Activated CD8-positive, alpha-beta T cell treated with anti-CD3 and anti-CD28 coated beads, Interleukin-2, amount 10 ng/mL, durations not matched to agents 7 days and 5 days (primary cell): ENCODE measurements around the gene ANK2. TPM values are rescaled to one million over a fixed set of nuclear protein-coding genes. Genes with fewer than 3 reads are reported as not detected.

Source experiments
- ATAC-seq: fragments of 150-1000 bp; cut with Tn5 transposase; one replicate; pipeline ENCODE4 v1.10.0; 2021; ENCODE audit warnings: moderate library complexity
- CTCF ChIA-PET: fragments of 350-600 bp; sonication (Branson Sonifier 250); formaldehyde crosslinking; loops from one replicate; lab custom pipeline; 2021; ENCODE audit warnings: antibody characterized with exemption; lab: Charles Lee
- POLR2A ChIA-PET: fragments of 350-600 bp; sonication (Branson Sonifier 250); formaldehyde crosslinking; loops from one replicate; lab custom pipeline; 2021; ENCODE audit warnings: antibody characterized with exemption; lab: Charles Lee
- DNase-seq: peaks from one replicate; pipeline ENCODE4 v3.0.0-alpha.2; 2020
- H3K27ac Mint-ChIP-seq: one replicate; pipeline ENCODE4 v1.8.0; 2021; ENCODE audit warnings: mild to moderate bottlenecking, mixed read lengths
- H3K27me3 Mint-ChIP-seq: one replicate; pipeline ENCODE4 v1.8.0; 2021; ENCODE audit warnings: low read depth, mixed read lengths
- H3K36me3 Mint-ChIP-seq: one replicate; pipeline ENCODE4 v1.8.0; 2021; ENCODE audit warnings: low read depth, mixed read lengths
- H3K4me1 Mint-ChIP-seq: one replicate; pipeline ENCODE4 v1.8.0; 2021; ENCODE audit warnings: low read depth, mixed read lengths
- H3K4me3 Mint-ChIP-seq: one replicate; pipeline ENCODE4 v1.8.0; 2021; ENCODE audit warnings: mild to moderate bottlenecking, mixed read lengths
- H3K9me3 Mint-ChIP-seq: one replicate; pipeline ENCODE4 v1.8.0; 2022; ENCODE audit warnings: mixed read lengths; ENCODE audit not compliant: insufficient read depth
- microRNA-seq: library from miRNA; unstranded; fragments of <30 nt; microRNA quantifications from one replicate; pipeline ENCODE4 v1.2.0, GENCODE V29; 2022
- total RNA-seq, 2 experiments: library from RNA; stranded (reverse); gene quantifications; one replicate each; pipeline ENCODE4 v1.2.3, GENCODE V29; 2021

Gene ANK2
- total RNA-seq, 2 experiments from 2014 or later = 0.47 to 1.5 TPM

DNA sequence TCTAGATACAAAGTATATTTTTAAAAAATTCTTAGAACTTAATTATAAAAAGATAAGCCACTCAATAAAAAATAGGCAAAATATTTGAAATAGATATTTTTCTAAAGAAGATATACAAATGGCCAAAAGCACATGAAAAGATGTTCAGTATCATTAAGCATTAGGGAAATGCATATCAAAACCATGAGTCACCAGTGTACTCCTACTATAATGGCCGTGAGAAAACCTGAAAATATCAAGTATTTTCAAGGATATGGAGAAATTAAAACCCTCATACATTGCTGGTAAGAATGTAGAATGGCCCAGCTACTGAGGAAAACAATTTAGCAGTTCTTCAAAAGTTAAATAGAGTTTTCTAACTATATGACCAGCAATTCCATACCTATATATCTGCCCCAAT lies 374.2 kb downstream of the ANK2 start:
- Mint-ChIP-seq H3K9me3 (peaks cover 28% of the 10 kb centered on the region), H3K36me3 (no peaks in the 10 kb centered on the region), H3K4me1 (no peaks in the 10 kb centered on the region), H3K4me3 (no peak overlapping the region), H3K27ac (no peak overlapping the region), H3K27me3 (no peaks in the 10 kb centered on the region)
- CTCF ChIA-PET = no interaction called here
- DNase-seq (no peak), ATAC-seq (no peak)
- POLR2A ChIA-PET = no interaction called here

DNA sequence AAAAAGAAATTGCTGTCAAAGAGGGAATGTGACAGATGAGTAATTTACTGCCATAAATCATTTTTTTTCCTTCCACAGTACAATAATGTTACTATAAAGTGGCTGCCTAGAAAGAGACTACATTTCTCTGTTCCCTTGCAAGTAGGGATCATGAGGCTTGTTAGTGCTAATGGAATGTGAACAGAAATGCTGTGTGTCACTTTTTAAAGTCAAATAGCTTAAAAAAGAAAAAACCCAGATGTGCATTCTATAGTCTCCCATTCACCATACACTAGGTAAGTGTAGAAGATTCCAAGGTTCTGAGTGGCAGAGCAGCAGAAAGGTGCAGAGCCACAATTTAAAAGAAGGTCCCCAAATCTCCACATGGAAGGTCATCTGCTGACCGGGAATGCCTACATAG lies 383.7 kb downstream of the ANK2 start:
- peaks cover 2% of the 10 kb centered on the region for H3K36me3 Mint-ChIP-seq
- no peak overlapping the region for H3K27ac Mint-ChIP-seq
- ChIA-PET POLR2A (interaction anchor here (1.2 kb wide), 1 partner anchor 14 kb away, joined by 4 read pairs; no protein-coding TSS in a partner anchor), CTCF (interaction anchor here (0.7 kb wide), 1 partner anchor 14 kb away, joined by 3 read pairs; no protein-coding TSS in a partner anchor)
- peaks cover 13% of the 10 kb centered on the region for H3K4me1 Mint-ChIP-seq
- no peaks in the 10 kb centered on the region for H3K9me3 Mint-ChIP-seq
- H3K4me3 Mint-ChIP-seq = no peak overlapping the region
- no peak for ATAC-seq
- no peak for DNase-seq
- H3K27me3 Mint-ChIP-seq = peaks cover 3% of the 10 kb centered on the region

Small RNAs within 50 kb of the gene (microRNA-seq; reads per million reads assigned to microRNA genes)
- not detected for gene MIR1243
- gene MIR8082 = not detected
